DOHH2 (cell line): ENCODE results near the gene ZNF205.

Source experiments
- EZH2phosphoT487 ChIP-seq: fragments of 200-600 bp; sonication (generic); IDR thresholded peaks from 2 replicates; pipeline ENCODE4 v1.6.1; 2017; ENCODE audit warnings: borderline replicate concordance, mild to moderate bottlenecking, antibody characterized with exemption, low read length, moderate library complexity, mixed read lengths
- TF ChIP-seq, protein P1 (sequence below): fragments of 200-600 bp; sonication (generic); IDR thresholded peaks from one replicate; pipeline ENCODE4 v1.5.1; 2014; ENCODE audit warnings: antibody characterized with exemption, mild to moderate bottlenecking, low read depth, low read length; ENCODE audit not compliant: poor library complexity, severe bottlenecking

DNA sequence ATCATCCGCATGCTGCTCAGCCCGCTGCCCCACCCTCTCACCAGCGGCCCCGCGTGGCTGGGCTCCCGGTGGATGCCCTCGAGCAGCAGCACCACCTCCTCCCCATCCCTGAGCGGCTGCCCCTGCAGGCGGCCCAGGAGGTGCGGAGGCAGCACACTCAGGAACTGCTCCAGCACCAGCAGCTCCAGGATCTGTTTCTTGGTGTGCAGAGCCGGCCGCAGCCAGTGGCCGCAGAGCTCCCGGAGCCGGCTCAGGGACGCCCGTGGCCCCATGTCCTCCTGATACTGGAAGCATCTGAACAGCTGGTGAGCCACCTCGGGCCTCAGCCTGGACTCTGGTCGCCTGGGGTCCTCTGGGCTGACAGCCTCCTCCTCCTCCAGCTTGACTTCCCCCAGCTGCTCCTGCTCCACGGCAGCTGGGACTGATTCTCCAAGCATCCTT lies 19.9 kb upstream of the ZNF205 start:
- TF ChIP-seq EZH2phosphoT487 = no peak
- TF ChIP-seq, protein P1, sequence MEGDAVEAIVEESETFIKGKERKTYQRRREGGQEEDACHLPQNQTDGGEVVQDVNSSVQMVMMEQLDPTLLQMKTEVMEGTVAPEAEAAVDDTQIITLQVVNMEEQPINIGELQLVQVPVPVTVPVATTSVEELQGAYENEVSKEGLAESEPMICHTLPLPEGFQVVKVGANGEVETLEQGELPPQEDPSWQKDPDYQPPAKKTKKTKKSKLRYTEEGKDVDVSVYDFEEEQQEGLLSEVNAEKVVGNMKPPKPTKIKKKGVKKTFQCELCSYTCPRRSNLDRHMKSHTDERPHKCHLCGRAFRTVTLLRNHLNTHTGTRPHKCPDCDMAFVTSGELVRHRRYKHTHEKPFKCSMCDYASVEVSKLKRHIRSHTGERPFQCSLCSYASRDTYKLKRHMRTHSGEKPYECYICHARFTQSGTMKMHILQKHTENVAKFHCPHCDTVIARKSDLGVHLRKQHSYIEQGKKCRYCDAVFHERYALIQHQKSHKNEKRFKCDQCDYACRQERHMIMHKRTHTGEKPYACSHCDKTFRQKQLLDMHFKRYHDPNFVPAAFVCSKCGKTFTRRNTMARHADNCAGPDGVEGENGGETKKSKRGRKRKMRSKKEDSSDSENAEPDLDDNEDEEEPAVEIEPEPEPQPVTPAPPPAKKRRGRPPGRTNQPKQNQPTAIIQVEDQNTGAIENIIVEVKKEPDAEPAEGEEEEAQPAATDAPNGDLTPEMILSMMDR = no peak
